ENCODE results near the gene DHX35. TPM values are rescaled to one million over a fixed set of nuclear protein-coding genes. Genes with fewer than 3 reads are reported as not detected.

DHX35 gene
- total RNA-seq, 1 experiment from 2014 or later = 20.4 TPM

GRCh38 chr20:39039261-39039660 is 77.1 kb downstream of the DHX35 start:
- no peaks in the 10 kb centered on the region for H3K27me3 Mint-ChIP-seq (ENCODE audit: low read depth)
- peaks cover 51% of the 10 kb centered on the region for H3K36me3 Mint-ChIP-seq
- DNase-seq (ENCODE audit: low spot score) (no peak), ATAC-seq (no peak)
- no peaks in the 10 kb centered on the region for H3K4me1 Mint-ChIP-seq
- ChIA-PET CTCF (interaction anchor here (2.9 kb wide), 1 partner anchor 11 kb away, joined by 8 read pairs; no protein-coding TSS in a partner anchor), POLR2A (no interaction called here)
- no peaks in the 10 kb centered on the region for H3K9me3 Mint-ChIP-seq
- no peak overlapping the region for H3K4me3 Mint-ChIP-seq
- no peak overlapping the region for H3K27ac Mint-ChIP-seq
- no peak for TF ChIP-seq ATF1 (CRISPR knock-in tag; IDR thresholded peaks at IDR 0.05)
- no peak for TF ChIP-seq ZNF425 (CRISPR knock-in tag; conservative IDR thresholded peaks at IDR 0.05)
- no peak for TF ChIP-seq TP53 (CRISPR knock-in tag; IDR thresholded peaks at IDR 0.05)

- Mint-ChIP-seq H3K4me3 (no peak overlapping the region), H3K27ac (no peak overlapping the region), H3K36me3 (peaks cover 48% of the 10 kb centered on the region), H3K4me1 (no peaks in the 10 kb centered on the region), H3K9me3 (no peaks in the 10 kb centered on the region), H3K27me3 (ENCODE audit: low read depth) (no peaks in the 10 kb centered on the region)
- DNase-seq (ENCODE audit: low spot score) (no peak), ATAC-seq (no peak)
- ChIA-PET CTCF (interaction anchor here (1.9 kb wide), 1 partner anchor 10 kb away, joined by 14 read pairs; no protein-coding TSS in a partner anchor), POLR2A (interaction anchor here (0.5 kb wide), 1 partner anchor 94 kb away, joined by 4 read pairs; no protein-coding TSS in a partner anchor)
- TF ChIP-seq SMAD3 (CRISPR knock-in tag; IDR thresholded peaks at IDR 0.05; ENCODE audit: borderline replicate concordance) = no peak
- no peak for TF ChIP-seq E2F1 (CRISPR knock-in tag; IDR thresholded peaks at IDR 0.05)
- no peak for TF ChIP-seq TEAD4 (CRISPR knock-in tag; IDR thresholded peaks at IDR 0.05)
- no peak for TF ChIP-seq CBFB (CRISPR knock-in tag; IDR thresholded peaks at IDR 0.05; ENCODE audit: low read depth)
- no peak for TF ChIP-seq ZNF138 (CRISPR knock-in tag; conservative IDR thresholded peaks at IDR 0.05)
- no peak for TF ChIP-seq ZNF396 (CRISPR knock-in tag; IDR thresholded peaks at IDR 0.05; ENCODE audit: borderline replicate concordance)
- no peak for TF ChIP-seq E2F5 (CRISPR knock-in tag; IDR thresholded peaks at IDR 0.05)
- TF ChIP-seq GRHL2 (CRISPR knock-in tag; IDR thresholded peaks at IDR 0.05; ENCODE audit: insufficient replicate concordance, severe bottlenecking) = no peak
- no peak for TF ChIP-seq TEAD1 (CRISPR knock-in tag; IDR thresholded peaks at IDR 0.05)
- TF ChIP-seq ZNF416 (CRISPR knock-in tag; IDR thresholded peaks at IDR 0.05) = no peak
- TF ChIP-seq IRF2 (CRISPR knock-in tag; IDR thresholded peaks at IDR 0.05; ENCODE audit: borderline replicate concordance, low read depth) = no peak
- no peak for TF ChIP-seq NFE2L1 (CRISPR knock-in tag; IDR thresholded peaks at IDR 0.05)
- TF ChIP-seq FOXK1 (CRISPR knock-in tag; IDR thresholded peaks at IDR 0.05) = no peak
- no peak for TF ChIP-seq PRDM15 (CRISPR knock-in tag; IDR thresholded peaks at IDR 0.05)
- no peak for TF ChIP-seq SP1 (CRISPR knock-in tag; conservative IDR thresholded peaks at IDR 0.05)
- no peak for TF ChIP-seq ZNF532 (CRISPR knock-in tag; IDR thresholded peaks at IDR 0.05; ENCODE audit: borderline replicate concordance)
- no peak for TF ChIP-seq NR2C2 (CRISPR knock-in tag; IDR thresholded peaks at IDR 0.05)
- no peak for TF ChIP-seq ERG (CRISPR knock-in tag; IDR thresholded peaks at IDR 0.05)
Measured at GRCh38 chr20:39040116-39040515, 78.0 kb downstream of the DHX35 start.
